SK-N-MC (cell line): ENCODE data around the gene SLCO1C1.

Experiments
- EZH2 ChIP-seq: fragments of 200-600 bp; sonication (generic); IDR thresholded peaks from one replicate; pipeline ENCODE4 v1.6.1; 2017; ENCODE audit warnings: antibody characterized with exemption
- POLR2AphosphoS5 ChIP-seq: IDR thresholded peaks from 2 replicates; pipeline ENCODE4 v1.6.1; 2012; ENCODE audit warnings: mild to moderate bottlenecking, low read depth, low read length, borderline replicate concordance

DNA sequence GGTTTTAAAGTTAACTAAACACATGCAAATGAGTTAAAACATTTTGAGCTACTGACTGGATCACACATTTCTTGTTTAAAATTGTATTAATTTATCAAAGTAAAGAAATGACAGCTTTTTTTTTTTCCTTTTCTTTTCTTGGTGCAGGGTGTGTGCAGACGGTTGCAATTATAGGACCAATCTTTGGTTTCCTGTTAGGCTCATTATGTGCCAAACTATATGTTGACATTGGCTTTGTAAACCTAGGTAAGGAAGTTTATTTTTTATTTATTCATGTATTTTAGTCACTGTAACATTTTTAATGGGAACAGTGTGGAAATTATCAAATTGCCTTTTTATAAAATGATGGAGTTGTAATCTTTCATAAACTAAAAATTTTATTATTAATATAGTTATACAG lies 21.9 kb downstream of the SLCO1C1 start:
- TF ChIP-seq POLR2AphosphoS5 = no peak
- TF ChIP-seq EZH2 = no peak
